Stimulated activated CD8-positive, alpha-beta memory T cell treated with anti-CD3 and anti-CD28 coated beads, Interleukin-2, amount 100 ng/mL, for 48 hours (primary cell): ENCODE data around the gene AGBL4.

Experiments used
- DNase-seq, 2 donors: peaks; one replicate each; pipeline ENCODE4 v3.0.0-alpha.2; 2020; ENCODE audit warnings: low read depth in 2 of 2

Gene AGBL4

GRCh38 chr1:48943826-48944225 lies 1079.9 kb downstream of the AGBL4 start:
- DNase-seq, result no peak

DNA sequence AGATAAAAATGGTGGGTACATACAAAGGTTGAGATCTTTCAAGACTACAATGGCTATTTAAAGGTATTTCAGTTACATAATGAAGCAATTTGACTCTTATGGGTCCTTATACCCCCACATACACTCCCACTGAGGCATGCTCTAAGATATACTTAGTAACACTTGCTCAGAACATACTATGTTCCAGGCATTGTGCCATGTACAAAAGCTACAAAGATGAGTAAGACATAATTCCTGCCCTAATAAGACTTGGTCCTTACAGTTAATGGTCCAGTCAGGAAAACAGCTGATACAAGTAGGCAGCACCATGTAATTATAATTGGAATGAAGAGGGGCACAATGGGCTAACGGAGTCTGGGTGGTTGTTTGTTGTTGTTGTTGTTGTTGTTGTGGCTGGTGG lies 1080.4 kb downstream of the AGBL4 start:
- no peak for DNase-seq

GRCh38 chr1:48940962-48941732 lies 1082.6 kb downstream of the AGBL4 start:
- no peak for DNase-seq

DNA sequence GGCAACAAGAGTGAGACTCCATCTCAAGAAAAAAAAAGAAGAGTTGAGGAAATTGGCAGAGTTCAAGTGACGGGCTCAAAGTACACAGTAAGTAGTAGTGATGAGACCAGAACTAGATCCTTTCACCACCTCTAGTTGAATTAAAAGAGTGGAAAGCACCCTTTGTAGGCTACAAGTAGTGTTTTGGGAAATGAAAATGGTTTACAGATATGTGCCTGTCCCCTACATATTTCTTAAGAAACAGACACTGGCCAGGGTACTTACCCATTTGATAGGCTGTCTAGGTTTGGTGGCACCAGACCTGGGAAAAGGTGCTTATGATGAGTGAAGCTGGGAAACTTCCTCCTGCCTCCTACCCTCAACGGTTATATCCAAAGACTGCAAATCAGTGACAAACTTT lies 1083.4 kb downstream of the AGBL4 start:
- no peak for DNase-seq

GRCh38 chr1:48939828-48940227 lies 1083.9 kb downstream of the AGBL4 start:
- DNase-seq, result no peak

GRCh38 chr1:48939042-48939441 lies 1084.7 kb downstream of the AGBL4 start:
- DNase-seq, result no peak

- no peak for DNase-seq
These were observed 1086.0 kb downstream of the AGBL4 start for GRCh38 chr1:48937732-48938131.

GRCh38 chr1:48936436-48936835 lies 1087.3 kb downstream of the AGBL4 start:
- DNase-seq, result no peak

GRCh38 chr1:48932366-48932765 lies 1091.4 kb downstream of the AGBL4 start:
- DNase-seq, result no peak

GRCh38 chr1:48931506-48932192 lies 1092.1 kb downstream of the AGBL4 start:
- DNase-seq, result no peak

- DNase-seq, result no peak
These were observed 1093.7 kb downstream of the AGBL4 start for GRCh38 chr1:48930011-48930410.

DNA sequence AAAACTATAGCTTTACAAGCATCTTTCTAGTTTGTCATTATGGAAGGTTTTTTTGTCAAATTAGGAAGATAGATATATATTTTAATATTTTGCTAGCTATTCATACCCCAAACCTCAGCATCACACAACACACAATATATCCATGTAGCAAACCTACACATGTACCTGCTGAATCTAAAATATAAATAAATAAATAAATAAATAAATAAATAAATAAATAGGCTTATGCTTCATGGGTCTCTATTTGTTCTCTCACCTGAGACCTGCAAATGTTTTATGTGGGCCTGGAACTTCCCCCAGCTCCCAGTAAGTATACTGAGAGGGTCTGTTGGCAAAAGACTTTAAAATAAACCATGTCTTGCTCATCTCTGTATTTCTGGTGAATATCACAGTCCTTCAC lies 1099.7 kb downstream of the AGBL4 start:
- DNase-seq, result no peak

DNA sequence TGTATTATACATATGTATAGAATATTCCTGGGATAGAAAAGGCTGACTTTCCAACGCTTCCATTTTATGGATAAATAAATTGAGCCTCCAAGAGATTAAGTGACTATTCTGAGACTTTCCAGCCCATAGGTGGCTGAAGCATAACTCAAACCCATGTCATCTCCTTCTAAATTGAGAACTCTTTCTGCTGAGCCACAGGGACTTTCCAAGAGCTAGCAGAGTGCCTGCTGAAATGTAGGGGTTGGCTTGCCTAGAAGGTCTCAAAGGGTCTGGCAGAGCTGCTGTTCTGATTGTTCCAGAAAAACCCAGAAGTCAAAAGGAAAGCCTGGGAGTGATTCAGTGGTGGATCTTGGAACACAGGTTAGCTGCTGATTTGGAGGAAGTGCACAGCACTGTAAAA lies 1100.6 kb downstream of the AGBL4 start:
- no peak for DNase-seq

DNA sequence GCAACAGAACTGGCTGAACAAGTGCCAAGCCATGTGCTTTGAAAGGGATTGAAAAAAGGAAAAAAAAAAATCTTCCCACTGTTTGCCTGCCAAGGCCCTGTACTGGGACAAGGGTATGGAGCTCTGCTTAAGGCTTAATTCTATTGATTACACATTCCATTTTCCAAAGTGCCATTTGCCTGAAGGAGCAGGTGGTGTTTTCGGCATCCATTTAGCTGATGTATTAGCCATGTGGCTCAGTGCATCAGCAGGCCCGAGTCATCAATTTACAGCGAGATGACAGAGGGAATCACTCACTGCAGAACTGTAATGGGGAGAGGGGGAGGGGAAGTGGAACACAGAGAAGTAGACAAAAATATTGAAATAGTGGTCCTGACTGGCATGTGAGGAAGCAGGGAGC lies 1102.9 kb downstream of the AGBL4 start:
- no peak for DNase-seq

GRCh38 chr1:48917901-48918603 lies 1105.7 kb downstream of the AGBL4 start:
- DNase-seq, result no peak

DNA sequence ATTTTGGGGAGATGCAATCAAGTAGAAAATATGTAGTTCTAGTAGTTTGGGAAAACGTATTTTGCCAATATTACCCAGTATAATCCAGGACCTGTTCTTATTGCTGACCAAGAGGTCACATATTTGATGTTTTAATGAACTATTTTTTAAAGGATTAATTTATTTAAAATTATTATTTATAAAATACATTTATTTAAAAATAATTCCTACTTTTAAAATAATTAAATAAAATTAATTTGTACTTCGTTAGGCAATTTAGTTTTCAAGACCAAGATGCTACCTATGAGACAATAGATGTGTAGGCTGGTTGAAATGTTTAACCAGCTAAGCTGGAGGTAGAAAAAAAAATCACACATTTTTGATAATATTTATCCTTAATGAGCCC lies 1106.7 kb downstream of the AGBL4 start:
- DNase-seq, result no peak

DNA sequence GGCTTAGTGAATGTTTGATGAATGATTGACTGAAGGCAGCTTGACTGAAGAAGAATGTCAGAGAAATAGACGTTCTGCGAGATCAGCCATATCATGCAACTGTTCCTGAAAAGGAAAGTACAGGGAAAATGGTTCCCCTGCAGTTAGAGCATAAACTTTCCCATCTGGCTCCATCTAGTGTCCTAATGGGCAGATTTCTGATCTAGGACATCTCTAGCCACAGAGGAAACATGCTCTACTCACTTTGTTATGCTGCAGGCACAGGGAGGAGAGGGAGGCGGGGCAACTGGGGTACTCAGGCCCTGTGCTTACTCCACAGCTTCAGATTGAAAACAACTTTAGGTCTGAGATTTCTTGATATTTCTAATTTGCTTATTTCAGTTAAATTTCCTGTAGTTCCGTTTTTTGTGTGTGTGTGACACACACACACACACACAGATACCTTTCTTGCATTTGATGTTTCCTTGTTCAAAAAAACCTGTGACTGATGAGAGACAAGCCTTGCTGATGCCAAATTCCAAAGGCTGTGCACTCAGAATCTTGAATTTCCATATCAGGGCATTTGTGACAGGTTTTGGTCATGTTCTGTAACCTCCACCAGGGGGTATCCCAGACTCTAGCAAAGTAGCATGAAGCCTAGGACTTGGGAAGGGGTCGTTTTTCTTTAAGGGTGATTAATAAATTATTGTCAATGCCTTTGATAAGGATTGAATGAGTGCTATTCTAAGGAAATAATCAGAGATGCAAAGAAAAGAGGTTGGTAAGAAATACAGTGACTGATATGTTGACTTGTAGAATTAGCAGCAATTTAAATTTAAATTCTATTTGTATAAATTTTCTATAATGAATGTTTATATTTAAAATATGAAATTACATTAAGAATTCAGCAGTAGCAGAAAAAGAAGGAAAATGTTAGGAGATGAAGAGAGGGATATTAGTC lies 1107.4 kb downstream of the AGBL4 start:
- DNase-seq, result no peak

DNA sequence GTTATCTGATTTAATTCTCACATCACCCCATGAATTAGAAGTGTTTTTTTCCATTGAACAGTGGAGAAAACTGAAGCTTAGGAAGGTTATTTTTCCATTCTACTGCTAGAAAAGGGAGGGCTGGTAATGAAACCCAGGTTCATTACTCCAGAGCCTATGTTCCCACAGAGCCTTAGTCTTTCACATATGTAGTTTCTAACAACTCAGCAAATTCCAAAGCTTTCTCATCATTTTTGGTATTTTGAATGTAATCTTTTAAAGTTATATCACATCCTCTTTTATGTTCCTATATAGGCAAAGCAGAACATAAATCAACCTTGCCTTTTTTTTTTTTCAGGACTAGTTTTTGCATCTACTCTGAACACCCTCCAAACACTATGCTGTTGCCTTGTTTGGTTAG lies 1115.1 kb downstream of the AGBL4 start:
- no peak for DNase-seq

DNA sequence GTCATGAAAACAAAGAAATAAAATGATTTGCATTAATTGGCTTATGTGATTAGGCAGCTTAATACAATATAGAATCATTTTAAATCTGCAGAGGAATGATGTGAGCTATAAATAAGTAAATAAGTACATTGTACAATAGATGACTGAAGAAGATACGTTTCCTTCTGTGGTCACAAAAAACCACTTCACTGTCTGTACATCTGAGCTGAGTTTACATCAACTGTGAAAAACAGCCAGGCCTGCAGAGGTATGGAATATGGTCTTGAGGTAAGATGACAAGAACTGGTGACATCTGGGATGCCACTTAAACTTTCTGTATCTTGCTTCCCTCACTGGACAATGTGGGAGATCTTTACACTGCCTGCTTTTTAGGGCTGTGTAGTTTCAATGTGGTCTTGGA lies 1117.0 kb downstream of the AGBL4 start:
- DNase-seq, result no peak

- no peak for DNase-seq
These were observed 1117.6 kb downstream of the AGBL4 start for GRCh38 chr1:48906164-48906563.

GRCh38 chr1:48903291-48903690 lies 1120.5 kb downstream of the AGBL4 start:
- DNase-seq, result no peak

GRCh38 chr1:48898894-48899293 lies 1124.9 kb downstream of the AGBL4 start:
- no peak for DNase-seq
